ENCODE measurements around the gene RUSC1.

RUSC1 gene

GRCh38 chr1:155324037-155324716 lies 3.5 kb downstream of the RUSC1 start (continued):
- TF ChIP-seq REST (tag by site-specific recombination; IDR thresholded peaks at IDR 0.05) (no peak), REPIN1 (tag by site-specific recombination; IDR thresholded peaks at IDR 0.05; ENCODE audit: low read depth) (no peak), ZBTB20 (tag by site-specific recombination; IDR thresholded peaks at IDR 0.05) (peak; percentile 100), ZNF560 (tag by site-specific recombination; IDR thresholded peaks at IDR 0.05; ENCODE audit: borderline replicate concordance) (no peak), MZF1 (tag by site-specific recombination; IDR thresholded peaks at IDR 0.05; ENCODE audit: borderline replicate concordance) (peak; percentile 54; the same call in 1 of the 2 replicates), ZNF701 (tag by site-specific recombination; IDR thresholded peaks at IDR 0.05) (no peak), ZBTB44 (tag by site-specific recombination; IDR thresholded peaks at IDR 0.05) (no peak), SETDB1 (IDR thresholded peaks at IDR 0.05; ENCODE audit: insufficient read length, low read length) (no peak), ZNF747 (tag by site-specific recombination; IDR thresholded peaks at IDR 0.05) (no peak), HOXD13 (CRISPR knock-in tag; IDR thresholded peaks at IDR 0.05; ENCODE audit: borderline replicate concordance) (no peak), SCRT2 (tag by site-specific recombination; IDR thresholded peaks at IDR 0.05) (no peak), BCL11A (tag by site-specific recombination; IDR thresholded peaks at IDR 0.05; ENCODE audit: low read depth) (peak; percentile 55), GLIS2 (tag by site-specific recombination; IDR thresholded peaks at IDR 0.05) (peak; percentile 75), ZNF274 (IDR thresholded peaks at IDR 0.05; ENCODE audit: low read length) (no peak), ZNF274 (tag by site-specific recombination; IDR thresholded peaks at IDR 0.05; ENCODE audit: borderline replicate concordance) (no peak), MEIS1 (CRISPR knock-in tag; IDR thresholded peaks at IDR 0.05; ENCODE audit: borderline replicate concordance) (no peak), ZEB2 (tag by site-specific recombination; IDR thresholded peaks at IDR 0.05) (peak; percentile 79; the same call in 1 of the 2 replicates), ZNF664 (tag by site-specific recombination; IDR thresholded peaks at IDR 0.05) (no peak), ZXDB (tag by site-specific recombination; IDR thresholded peaks at IDR 0.05) (peak; percentile 12; the same call in 1 of the 2 replicates), KLF9 (tag by site-specific recombination; IDR thresholded peaks at IDR 0.05; ENCODE audit: low read depth) (no peak; the same call in none of the 2 replicates), TCF7L2 (IDR thresholded peaks at IDR 0.05; ENCODE audit: borderline replicate concordance, low read depth, low read length) (no peak), FEZF1 (tag by site-specific recombination; IDR thresholded peaks at IDR 0.05) (no peak), ZNF670 (tag by site-specific recombination; IDR thresholded peaks at IDR 0.05; ENCODE audit: low read depth) (no peak)
- TF ChIP-seq, protein P1, sequence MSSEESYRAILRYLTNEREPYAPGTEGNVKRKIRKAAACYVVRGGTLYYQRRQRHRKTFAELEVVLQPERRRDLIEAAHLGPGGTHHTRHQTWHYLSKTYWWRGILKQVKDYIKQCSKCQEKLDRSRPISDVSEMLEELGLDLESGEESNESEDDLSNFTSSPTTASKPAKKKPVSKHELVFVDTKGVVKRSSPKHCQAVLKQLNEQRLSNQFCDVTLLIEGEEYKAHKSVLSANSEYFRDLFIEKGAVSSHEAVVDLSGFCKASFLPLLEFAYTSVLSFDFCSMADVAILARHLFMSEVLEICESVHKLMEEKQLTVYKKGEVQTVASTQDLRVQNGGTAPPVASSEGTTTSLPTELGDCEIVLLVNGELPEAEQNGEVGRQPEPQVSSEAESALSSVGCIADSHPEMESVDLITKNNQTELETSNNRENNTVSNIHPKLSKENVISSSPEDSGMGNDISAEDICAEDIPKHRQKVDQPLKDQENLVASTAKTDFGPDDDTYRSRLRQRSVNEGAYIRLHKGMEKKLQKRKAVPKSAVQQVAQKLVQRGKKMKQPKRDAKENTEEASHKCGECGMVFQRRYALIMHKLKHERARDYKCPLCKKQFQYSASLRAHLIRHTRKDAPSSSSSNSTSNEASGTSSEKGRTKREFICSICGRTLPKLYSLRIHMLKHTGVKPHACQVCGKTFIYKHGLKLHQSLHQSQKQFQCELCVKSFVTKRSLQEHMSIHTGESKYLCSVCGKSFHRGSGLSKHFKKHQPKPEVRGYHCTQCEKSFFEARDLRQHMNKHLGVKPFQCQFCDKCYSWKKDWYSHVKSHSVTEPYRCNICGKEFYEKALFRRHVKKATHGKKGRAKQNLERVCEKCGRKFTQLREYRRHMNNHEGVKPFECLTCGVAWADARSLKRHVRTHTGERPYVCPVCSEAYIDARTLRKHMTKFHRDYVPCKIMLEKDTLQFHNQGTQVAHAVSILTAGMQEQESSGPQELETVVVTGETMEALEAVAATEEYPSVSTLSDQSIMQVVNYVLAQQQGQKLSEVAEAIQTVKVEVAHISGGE (tag by site-specific recombination; conservative IDR thresholded peaks at IDR 0.05; ENCODE audit: low read depth): peak; percentile 75
- TF ChIP-seq, protein P2, sequence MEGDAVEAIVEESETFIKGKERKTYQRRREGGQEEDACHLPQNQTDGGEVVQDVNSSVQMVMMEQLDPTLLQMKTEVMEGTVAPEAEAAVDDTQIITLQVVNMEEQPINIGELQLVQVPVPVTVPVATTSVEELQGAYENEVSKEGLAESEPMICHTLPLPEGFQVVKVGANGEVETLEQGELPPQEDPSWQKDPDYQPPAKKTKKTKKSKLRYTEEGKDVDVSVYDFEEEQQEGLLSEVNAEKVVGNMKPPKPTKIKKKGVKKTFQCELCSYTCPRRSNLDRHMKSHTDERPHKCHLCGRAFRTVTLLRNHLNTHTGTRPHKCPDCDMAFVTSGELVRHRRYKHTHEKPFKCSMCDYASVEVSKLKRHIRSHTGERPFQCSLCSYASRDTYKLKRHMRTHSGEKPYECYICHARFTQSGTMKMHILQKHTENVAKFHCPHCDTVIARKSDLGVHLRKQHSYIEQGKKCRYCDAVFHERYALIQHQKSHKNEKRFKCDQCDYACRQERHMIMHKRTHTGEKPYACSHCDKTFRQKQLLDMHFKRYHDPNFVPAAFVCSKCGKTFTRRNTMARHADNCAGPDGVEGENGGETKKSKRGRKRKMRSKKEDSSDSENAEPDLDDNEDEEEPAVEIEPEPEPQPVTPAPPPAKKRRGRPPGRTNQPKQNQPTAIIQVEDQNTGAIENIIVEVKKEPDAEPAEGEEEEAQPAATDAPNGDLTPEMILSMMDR (tag by site-specific recombination; IDR thresholded peaks at IDR 0.05): no peak
- TF ChIP-seq, protein P3, sequence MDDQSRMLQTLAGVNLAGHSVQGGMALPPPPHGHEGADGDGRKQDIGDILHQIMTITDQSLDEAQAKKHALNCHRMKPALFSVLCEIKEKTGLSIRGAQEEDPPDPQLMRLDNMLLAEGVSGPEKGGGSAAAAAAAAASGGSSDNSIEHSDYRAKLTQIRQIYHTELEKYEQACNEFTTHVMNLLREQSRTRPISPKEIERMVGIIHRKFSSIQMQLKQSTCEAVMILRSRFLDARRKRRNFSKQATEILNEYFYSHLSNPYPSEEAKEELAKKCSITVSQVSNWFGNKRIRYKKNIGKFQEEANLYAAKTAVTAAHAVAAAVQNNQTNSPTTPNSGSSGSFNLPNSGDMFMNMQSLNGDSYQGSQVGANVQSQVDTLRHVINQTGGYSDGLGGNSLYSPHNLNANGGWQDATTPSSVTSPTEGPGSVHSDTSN (CRISPR knock-in tag; IDR thresholded peaks at IDR 0.05): no peak
